HS-27A (cell line): ENCODE data around the gene PIP5K1C.

ENCODE experiments used
- DNase-seq: peaks from one replicate; pipeline ENCODE4 v3.0.0-alpha.2; 2012; ENCODE audit warnings: low read depth, missing footprints

Gene PIP5K1C

GRCh38 chr19:3700242-3701032 lies at the start of gene PIP5K1C:
Gene PIP5K1C (minus strand): TSS chr19:3700468. CDS start chr19:3700390, 78 bp downstream.
- DNase-seq: peak; percentile 42

GRCh38 chr19:3748965-3749364 lies 48.7 kb upstream of the PIP5K1C start:
- no peak for DNase-seq

GRCh38 chr19:3746371-3747056 lies 46.2 kb upstream of the PIP5K1C start:
- no peak for DNase-seq

- DNase-seq: no peak
These were observed 45.2 kb upstream of the PIP5K1C start for GRCh38 chr19:3745363-3746045.

- no peak for DNase-seq
These were observed 43.2 kb upstream of the PIP5K1C start for GRCh38 chr19:3743486-3743885.

GRCh38 chr19:3740431-3740830 lies 40.2 kb upstream of the PIP5K1C start:
- DNase-seq: no peak

GRCh38 chr19:3738477-3739220 lies 38.4 kb upstream of the PIP5K1C start:
- no peak for DNase-seq

GRCh38 chr19:3737487-3738205 lies 37.4 kb upstream of the PIP5K1C start:
- no peak for DNase-seq

- no peak for DNase-seq
These were observed 35.9 kb upstream of the PIP5K1C start for GRCh38 chr19:3736106-3736724.

- DNase-seq: no peak
These were observed 34.0 kb upstream of the PIP5K1C start for GRCh38 chr19:3734310-3734600.

- no peak for DNase-seq
These were observed 33.5 kb upstream of the PIP5K1C start for GRCh38 chr19:3733549-3734309.

GRCh38 chr19:3732108-3732507 lies 31.8 kb upstream of the PIP5K1C start:
- no peak for DNase-seq

GRCh38 chr19:3730457-3730958 lies 30.2 kb upstream of the PIP5K1C start:
- DNase-seq: no peak

GRCh38 chr19:3725640-3726310 lies 25.5 kb upstream of the PIP5K1C start:
- no peak for DNase-seq

- DNase-seq: no peak
These were observed 24.9 kb upstream of the PIP5K1C start for GRCh38 chr19:3725121-3725520.

- no peak for DNase-seq
These were observed 23.6 kb upstream of the PIP5K1C start for GRCh38 chr19:3723883-3724282.

GRCh38 chr19:3723110-3723488 lies 22.8 kb upstream of the PIP5K1C start:
- no peak for DNase-seq

GRCh38 chr19:3722443-3723109 lies 22.3 kb upstream of the PIP5K1C start:
- no peak for DNase-seq

- DNase-seq: no peak
These were observed 21.7 kb upstream of the PIP5K1C start for GRCh38 chr19:3721887-3722442.
